ENCODE data around the gene SLFNL1.

Gene SLFNL1

DNA sequence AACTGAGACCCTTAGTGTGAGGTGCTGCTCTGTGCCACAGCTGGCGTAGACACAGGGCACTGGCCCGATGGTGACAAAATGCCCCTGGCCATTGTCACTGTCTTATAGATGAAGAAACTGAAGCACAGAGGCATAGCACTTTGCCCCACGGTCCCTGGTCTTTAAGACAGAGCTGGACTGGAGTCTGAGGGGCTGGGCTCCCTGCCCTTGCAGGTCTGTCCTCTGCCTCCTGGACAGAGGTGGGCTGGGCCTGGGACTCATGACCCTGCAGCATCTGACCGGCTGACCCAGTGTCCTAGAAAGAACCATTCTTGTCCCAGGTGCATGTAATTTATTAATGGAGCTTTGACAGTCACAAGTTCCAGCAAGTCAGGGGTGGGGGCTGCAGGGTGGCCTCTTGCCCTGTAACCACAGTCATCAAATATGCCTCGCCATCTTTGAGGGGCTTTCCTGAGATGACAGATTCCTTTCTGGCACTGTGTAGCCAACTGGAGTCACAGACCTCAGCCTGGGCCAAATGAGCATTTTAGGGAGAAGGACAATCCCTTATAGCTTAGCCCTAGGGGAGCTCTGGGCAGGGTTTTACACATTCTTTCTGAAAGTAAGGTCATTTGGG is 6.1 kb downstream of the SLFNL1 start:
- TF ChIP-seq CTCF (conservative IDR thresholded peaks at IDR 0.05; ENCODE audit: low read depth, low read length): no peak
- DNase-seq (ENCODE audit: low read depth): no peak
- H3K4me3 ChIP-seq (ENCODE audit: low read depth, low read length): no peak overlapping the region

- DNase-seq (ENCODE audit: low read depth): no peak
- TF ChIP-seq CTCF (conservative IDR thresholded peaks at IDR 0.05; ENCODE audit: low read depth, low read length): no peak
- H3K4me3 ChIP-seq (ENCODE audit: low read depth, low read length): no peak overlapping the region
Observed at GRCh38 chr1:41014871-41015270, 6.7 kb downstream of the SLFNL1 start.

DNA sequence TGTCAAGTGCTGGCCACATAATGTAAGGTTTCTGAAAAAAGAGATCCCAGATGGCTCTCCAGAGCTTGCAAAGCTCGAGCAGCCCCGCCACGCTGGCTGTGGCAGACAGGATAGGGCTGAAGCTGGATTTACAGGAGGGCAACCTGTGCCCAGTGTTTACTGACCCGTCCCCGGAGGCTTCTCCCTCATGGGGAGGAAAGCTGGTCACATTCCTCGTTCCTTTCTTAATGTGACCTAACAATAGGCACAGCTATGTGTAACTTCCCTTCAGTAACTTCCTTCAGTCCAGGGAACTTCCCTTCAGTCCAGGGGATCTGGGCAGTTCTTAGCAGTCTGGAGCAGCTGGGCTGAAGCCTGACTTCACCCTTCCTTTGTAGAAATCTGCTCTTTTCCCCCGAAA is 7.7 kb downstream of the SLFNL1 start:
- DNase-seq (ENCODE audit: low read depth): no peak
- no peak overlapping the region for H3K4me3 ChIP-seq (ENCODE audit: low read depth, low read length)

GRCh38 chr1:41013024-41013423 is 8.5 kb downstream of the SLFNL1 start:
- no peak overlapping the region for H3K4me3 ChIP-seq (ENCODE audit: low read depth, low read length)
- DNase-seq (ENCODE audit: low read depth): no peak
- no peak for TF ChIP-seq CTCF (conservative IDR thresholded peaks at IDR 0.05; ENCODE audit: low read depth, low read length)

More for the DNA sequence above, 7.7 kb downstream of the SLFNL1 start:
- TF ChIP-seq CTCF (conservative IDR thresholded peaks at IDR 0.05; ENCODE audit: low read depth, low read length): no peak

DNA sequence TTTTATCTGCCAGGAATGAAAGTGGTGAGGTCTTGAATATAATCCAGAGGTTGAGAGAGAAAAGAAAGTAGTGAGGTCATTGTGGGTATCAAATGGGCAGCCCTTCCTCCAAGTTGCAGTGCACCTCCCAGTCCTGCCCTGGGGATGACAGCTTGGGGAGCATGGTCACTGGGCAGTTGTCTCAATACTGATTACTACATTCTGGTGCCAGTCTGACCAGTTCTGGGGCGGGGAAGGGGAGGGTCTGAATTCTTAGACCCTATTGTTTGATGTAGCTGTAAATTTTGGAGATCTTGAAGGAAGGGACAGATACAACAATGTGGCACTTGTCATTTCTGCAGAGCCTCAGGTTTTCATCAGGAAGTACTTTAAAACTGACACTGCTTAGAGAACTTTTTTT is 11.2 kb downstream of the SLFNL1 start:
- no peak for DNase-seq (ENCODE audit: low read depth)
- TF ChIP-seq CTCF (conservative IDR thresholded peaks at IDR 0.05; ENCODE audit: low read depth, low read length): no peak
- H3K4me3 ChIP-seq (ENCODE audit: low read depth, low read length): no peak overlapping the region

DNA sequence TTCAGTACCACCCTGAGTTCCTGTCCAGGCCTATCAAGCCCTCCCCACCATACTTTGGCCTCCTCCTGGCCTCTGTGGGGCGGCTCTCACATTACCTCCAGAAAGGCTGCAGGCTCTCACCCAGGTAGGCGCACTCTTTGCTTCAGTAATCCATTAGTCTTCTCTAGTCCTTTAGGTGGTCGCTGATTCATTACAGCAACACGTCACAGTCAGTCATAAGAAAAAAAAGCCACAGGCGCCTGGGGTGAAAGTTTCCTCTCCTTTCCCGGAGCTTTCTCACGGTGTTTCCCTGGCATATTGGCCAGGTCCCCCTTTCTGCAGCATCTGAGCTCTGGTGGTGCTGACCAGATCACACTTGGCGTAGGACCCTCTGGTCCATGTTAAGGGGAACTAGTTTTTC is 12.1 kb downstream of the SLFNL1 start:
- DNase-seq (ENCODE audit: low read depth): no peak
- no peak overlapping the region for H3K4me3 ChIP-seq (ENCODE audit: low read depth, low read length)
- TF ChIP-seq CTCF (conservative IDR thresholded peaks at IDR 0.05; ENCODE audit: low read depth, low read length): no peak

Data from choroid plexus epithelial cell (primary cell).